NCI-H2171 treated with DMSO at 0.1 percent for 48 hours (cell line): ENCODE measurements around the gene SHKBP1.
A peak's percentile ranks its signal among the peaks of the same experiment; 100 is the strongest.
"Not testable (repeated sequence)": the region's sequence is repeated elsewhere in the genome, so short reads cannot be mapped to it uniquely, and the experiment has no call there.

Experiments
- DNase-seq: peaks from one replicate; lab custom pipeline; 2025; lab: John Stamatoyannopoulos, UW

SHKBP1 gene

DNA sequence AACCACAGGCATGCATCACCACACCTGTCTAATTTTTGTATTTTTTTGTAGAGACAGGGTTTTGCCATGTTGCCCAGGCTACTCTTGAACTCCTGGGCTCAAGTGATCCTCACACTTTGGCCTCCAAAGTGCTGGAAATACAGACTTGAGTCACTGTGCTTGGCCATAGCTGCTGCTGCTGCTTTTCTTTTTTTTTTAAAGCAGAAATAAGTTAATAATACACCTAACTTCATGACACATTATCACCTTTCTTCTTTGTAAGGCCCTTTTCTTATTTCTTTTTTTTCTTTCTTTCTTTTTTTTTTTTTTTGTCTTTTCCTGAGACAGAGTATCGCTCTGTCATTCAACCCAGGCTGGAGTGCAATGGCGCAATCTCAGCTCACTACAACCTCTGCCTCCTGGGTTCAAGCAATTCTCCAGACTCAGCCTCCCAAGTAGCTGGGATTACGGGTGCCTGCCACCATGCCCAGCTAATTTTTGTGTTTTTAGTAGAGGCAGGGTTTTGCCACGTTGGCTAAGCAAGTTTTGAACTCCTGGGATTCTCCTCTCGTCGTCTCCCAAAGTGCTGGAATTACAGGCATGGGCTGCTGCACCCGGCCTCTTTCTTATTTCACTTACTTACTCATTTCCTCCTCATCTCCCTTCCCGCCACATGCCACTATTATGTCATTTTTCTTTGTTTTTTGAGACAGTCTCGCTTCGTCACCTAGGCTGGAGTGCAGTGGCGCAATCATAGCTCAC, 8.7 kb downstream of the SHKBP1 start:
- DNase-seq, result no peak

- DNase-seq, result no peak
Measured at GRCh38 chr19:40585982-40586422, 9.3 kb downstream of the SHKBP1 start.

DNA sequence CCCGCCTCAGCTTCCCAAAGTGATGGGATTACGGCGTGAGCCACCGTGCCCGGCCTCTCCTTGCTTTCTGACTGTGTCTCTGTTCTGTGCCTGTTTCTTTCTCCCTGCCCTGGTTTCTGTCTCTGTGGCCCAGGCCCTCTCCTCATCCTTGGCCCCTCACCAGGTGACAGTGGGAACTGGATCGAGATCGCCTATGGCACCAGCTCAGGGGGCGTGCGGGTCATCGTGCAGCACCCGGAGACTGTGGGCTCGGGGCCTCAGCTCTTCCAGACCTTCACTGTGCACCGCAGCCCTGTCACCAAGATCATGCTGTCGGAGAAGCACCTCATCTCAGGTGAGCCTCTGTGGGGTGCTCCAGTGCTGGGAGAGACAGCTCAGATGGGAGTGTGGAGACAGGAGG, 9.9 kb downstream of the SHKBP1 start:
- no peak for DNase-seq

DNA sequence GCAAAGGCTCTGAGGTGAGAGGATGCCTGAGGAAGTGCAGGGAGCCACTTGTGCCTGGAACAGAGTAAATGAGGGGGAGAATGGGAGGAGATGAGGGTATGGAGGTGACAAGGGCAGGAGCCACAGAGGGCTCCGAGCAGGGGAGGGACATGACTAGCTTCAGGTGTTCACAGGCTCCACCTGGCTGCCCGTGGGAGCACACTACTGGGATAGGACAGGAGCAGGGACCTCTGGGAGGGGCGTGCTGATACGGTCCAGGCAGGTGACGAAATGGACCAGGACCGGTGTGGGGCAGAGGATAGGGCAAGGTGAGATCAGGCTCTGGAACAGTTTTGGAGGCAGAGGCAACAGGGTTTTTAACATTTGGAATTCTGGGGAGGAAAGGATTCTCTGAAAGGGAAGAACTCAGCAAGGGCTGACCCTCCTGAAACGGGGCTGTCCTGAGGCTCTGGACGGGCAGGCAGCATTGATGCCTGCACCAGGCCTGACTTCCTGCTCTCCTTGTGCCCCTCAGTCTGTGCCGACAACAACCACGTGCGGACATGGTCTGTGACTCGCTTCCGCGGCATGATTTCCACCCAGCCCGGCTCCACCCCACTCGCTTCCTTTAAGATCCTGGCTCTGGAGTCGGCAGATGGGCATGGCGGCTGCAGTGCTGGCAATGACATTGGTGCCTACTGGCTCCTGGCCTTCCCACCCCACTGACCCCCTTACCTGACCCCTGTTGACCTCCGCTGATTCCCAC, 11.6 kb downstream of the SHKBP1 start:
- DNase-seq, result no peak

DNA sequence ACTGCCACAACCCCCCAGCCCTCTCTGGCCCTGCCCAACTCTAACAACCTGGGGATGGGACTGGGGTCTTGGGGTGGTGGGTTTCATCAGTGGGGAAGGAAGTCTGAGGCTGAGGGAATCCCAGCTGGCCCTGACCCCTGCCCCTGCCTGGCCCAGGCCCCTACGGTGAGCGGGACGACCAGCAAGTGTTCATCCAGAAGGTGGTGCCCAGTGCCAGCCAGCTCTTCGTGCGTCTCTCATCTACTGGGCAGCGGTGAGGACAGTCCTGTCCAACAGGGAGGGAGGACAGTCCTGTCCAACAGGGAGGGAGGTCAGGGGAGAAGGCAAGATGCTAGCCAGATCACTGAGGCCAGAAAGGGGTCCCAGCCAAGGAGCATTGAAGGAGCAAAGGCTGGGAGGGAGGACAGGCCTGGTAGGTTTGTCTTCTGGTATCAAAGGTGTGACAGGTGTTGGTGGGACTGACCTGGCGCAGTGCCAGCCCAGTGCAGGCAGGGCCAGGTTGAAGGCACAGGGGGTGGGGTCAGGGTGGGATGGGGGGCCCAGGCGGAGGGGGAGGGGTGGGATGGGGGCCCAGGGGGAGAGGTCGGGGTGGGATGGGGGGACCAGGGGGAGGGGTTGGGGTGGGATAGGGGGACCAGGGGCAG, 12.4 kb downstream of the SHKBP1 start:
- peak; percentile 87 for DNase-seq

DNA sequence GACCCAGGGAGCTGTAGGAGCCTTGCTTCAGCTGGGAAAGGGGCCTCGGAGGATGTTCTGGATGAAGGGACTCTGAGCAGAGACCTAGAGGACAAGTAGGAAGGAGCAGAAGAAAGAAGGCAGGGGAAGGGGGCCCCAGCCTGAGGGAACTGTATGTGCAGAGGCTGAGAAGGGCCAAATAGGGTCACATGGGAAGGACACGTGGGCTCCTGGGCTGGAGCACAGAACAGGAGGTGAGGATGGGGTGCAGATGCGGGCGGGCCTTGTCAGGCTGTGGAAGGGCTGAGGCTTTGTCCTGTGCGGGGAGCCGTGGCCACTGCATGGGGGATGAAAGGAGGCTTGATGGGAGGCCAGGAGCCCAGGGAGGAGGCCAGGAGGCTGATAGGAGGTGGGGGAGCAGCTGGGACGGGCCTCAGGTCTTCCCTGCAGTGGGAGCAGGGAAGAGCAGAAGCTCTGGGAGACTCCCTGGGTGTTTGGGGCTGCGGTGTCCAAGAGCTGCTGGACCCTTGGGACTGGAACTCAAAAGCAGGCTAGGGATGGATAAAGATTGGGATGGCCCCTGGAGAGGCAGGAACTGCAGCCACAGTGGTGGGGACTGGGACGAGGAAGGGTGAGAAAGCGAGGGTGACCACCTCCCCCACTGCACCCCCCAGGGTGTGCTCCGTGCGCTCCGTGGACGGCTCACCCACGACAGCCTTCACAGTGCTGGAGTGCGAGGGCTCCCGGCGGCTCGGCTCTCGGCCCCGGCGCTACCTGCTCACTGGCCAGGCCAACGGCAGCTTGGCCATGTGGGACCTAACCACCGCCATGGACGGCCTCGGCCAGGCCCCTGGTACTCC, 13.1 kb downstream of the SHKBP1 start:
- DNase-seq, result peak; percentile 84

DNA sequence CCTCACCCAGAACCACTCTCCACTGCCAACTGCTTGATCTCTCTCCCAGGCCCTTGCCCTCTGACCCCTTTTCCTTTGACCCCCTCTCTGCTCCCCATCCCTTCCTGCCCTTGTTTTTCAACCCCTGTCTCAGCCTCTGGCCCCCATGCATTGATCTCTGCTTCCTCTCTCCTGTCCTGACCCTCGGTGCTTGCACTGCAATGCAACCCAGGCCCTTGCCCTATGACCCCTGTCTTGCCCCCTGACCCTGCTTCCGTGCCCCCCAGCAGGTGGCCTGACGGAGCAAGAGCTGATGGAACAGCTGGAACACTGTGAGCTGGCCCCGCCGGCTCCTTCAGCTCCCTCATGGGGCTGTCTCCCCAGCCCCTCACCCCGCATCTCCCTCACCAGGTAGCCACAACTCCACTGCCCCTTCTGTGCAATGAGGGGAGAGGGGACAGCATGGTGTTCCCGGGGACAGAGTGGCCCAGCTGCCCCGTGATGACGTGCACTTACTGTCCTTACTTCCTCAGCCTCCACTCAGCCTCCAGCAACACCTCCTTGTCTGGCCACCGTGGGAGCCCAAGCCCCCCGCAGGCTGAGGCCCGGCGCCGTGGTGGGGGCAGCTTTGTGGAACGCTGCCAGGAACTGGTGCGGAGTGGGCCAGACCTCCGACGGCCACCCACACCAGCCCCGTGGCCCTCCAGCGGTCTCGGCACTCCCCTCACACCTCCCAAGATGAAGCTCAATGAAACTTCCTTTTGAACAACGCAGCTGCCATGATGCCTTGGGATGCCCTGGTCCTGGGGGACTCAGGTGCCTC, 14.0 kb downstream of the SHKBP1 start:
- no peak for DNase-seq

DNA sequence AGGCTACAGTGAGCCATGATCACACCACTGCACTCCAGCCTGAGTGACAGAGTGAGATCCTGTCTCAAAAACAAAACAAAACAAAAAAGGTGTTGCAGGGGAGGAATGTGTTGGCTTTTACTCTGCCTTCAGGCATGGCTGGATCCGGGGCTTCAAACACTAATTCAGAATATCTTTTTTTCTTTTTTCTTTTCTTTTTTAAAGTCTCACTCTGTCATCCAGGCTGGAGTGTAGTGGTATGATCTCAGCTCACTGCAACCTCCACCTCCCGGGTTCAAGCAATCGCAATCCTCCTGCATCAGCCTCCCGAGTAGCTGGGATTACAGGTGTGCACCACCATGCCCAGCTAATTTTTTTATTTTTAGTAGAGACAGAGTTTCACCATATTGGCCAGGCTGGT, 15.1 kb downstream of the SHKBP1 start:
- not testable (repeated sequence) for DNase-seq

- DNase-seq, result peak; percentile 75
Measured at GRCh38 chr19:40592170-40592569, 15.5 kb downstream of the SHKBP1 start.

DNA sequence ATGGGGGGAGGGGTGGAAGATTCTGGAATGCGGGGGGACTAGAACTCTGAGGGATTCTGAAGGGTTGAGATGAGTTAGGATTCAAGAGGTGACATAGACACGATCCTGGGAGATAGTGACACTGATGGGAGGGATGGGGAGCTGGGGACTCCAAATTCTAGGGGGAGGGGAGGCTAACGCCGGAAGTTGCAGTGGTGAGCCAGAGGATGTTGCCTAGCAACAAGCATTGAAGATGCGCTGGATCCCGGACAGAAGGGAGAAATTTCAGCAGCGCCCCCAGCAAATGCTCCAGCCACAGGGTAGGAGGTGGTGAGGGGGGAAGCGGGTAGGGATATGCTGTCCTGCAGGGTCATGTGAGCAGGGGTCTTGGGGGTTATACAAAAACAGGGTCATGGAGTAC, 17.6 kb downstream of the SHKBP1 start:
- DNase-seq, result no peak

- no peak for DNase-seq
Measured at GRCh38 chr19:40594657-40595091, 18.0 kb downstream of the SHKBP1 start.

DNA sequence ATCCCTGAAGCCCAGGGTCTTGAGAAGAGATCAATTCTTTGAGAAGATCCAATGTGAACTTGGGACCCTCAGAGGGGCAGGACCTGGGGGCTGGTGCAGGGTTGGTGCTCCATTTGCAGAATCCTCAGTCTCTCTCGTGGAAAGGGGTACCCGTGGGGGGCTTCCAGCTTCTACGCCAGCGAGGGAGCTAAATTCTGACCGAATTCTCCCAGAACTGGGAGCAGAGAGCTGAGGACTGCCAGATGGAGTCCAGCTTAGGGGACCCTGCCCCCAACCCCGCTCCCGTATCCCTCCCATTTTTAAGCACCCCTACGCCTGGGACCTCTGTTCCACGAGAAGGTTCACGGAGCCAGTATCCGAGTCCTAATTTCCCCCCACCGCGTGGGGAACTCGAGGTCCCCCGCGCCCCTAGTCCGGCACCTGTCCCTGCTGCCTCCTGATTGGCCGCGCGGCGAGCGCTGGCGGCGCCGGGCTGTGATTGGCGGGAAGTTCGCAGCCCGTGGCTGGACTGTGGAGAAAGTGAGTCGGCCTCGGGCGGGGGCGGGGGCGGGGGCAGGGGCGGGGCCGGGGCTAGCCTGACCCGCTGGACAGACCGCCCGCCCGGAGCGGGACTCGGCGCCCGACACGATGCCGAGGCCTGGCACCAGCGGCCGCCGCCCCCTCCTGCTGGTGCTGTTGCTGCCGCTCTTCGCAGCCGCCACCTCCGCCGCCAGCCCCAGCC, 20.1 kb downstream of the SHKBP1 start:
- no peak for DNase-seq

DNA sequence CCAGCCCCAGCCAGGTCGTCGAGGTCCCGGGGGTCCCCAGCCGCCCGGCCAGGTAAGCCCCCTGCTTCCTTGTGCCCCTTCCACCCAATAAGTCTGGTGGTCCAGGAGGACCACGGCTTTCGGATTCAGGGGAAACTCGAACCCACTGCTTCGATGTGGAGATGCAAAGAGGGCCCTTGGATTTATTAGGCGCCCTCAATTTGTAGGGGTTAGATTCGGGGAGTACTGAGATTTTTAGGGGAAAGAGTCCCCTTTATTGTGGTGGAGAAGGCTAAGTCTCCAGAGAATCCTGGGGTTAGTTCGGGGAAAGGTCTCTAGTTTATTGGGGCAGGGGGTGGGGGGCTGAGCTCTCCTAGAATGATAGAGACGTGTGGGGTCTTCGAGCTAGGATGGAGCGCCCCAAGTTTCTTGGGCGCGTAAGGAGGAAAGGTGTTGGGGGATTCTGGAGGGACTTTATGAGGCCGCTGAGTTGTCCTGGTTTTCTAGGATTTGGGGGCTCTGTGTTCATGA, 20.7 kb downstream of the SHKBP1 start:
- DNase-seq, result no peak

- peak; percentile 92 for DNase-seq
Measured at GRCh38 chr19:40598121-40598917, 21.6 kb downstream of the SHKBP1 start.

DNA sequence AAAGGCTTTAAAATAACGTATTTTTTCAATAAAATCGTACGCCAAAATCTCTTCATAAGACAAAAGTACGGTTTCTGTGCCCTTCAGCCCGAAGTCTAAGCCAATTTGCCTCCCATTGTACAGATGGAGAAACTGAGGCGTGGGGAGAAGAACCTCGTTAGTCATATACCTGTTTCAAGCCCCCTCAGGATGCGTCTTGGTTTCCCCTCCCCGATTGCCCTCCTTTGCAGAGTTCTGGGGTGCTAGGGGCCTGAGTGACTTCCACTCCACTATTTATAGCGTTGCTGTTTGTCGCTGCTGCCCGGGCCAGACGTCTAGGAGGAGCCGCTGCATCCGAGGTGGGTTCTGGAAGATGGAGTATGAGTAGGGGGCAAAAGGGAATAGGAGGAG, 22.2 kb downstream of the SHKBP1 start:
- no peak for DNase-seq

DNA sequence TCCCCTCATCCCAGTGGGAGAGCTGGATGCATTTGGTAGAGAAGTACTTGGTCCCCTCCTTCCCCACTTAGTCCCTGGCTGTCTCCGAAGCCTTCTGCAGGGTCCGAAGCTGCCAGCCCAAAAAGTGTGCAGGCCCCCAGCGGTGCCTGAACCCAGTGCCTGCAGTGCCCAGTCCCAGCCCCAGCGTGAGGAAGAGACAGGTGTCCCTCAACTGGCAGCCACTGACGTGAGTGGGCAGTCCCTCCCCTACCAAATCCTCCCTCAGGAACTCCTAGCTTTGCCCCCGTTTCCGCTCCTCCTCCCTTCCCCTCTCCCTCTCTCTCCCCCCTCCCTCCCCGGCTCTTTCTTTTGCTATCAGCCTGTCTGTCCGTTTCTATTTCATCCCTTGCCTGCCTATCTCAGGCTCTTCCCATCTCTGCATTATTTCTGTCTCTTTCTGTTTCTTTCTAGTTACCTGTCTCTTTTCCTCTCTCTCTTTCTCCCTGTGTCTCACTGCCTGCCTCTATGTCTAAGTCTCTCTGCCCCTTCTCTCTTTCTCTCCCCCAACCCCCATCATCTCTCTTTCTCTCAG, 22.7 kb downstream of the SHKBP1 start:
- DNase-seq, result peak; percentile 28

DNA sequence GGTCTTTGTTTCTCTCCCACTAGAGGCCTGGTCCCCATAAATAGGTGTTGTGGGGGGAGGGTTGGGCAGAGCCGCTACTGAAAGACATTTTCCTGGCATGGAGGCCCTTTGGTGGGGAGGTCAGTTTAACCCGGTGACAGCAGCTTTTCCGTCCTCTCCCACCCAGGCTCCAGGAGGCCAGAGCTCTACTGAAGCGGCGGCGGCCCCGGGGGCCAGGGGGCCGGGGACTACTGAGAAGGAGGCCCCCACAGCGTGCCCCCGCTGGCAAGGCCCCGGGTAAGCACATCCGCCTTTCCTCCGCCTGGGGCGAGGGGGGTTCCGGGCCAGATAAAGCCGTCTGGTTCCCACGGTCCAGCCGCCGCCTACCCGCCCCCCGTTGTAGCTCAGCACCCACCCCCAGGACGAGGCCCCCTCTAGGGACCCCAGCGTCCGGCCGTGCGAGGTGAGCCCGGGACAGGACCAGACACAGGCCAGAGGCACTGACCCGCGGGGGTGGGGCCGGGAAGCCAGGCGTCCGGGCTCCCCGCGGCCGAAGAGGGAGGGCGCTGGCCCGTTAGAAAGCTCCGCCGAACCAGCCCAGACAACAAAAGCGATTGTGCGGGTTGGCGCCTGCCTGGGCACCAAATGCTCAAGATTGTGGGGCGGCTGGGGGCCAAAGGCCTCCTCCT, 23.4 kb downstream of the SHKBP1 start:
- no peak for DNase-seq

- peak; percentile 41 for DNase-seq
Measured at GRCh38 chr19:40600570-40601133, 24.0 kb downstream of the SHKBP1 start.
